Peyer's patch (tissue), 4 donors: Measurements from ENCODE around the gene NUP98. TPM values are rescaled to one million over a fixed set of nuclear protein-coding genes. Genes with fewer than 3 reads are reported as not detected.

Experiments used
- DNase-seq, 3 donors: peaks; one replicate each; pipeline ENCODE4 v3.0.0-alpha.2; 2017 to 2019
- H3K27ac ChIP-seq, 4 donors: fragments of 200-600 bp; sonication (generic); one replicate each; pipeline ENCODE4 v1.5.1; 2016 to 2019
- H3K27me3 ChIP-seq, 2 donors: fragments of 200-600 bp; sonication (generic); one replicate each; pipeline ENCODE4 v1.5.1; 2019
- H3K36me3 ChIP-seq, 3 donors: fragments of 200-600 bp; sonication (generic); one replicate each; pipeline ENCODE4 v1.5.1; 2016 to 2019
- H3K4me1 ChIP-seq, 4 donors: fragments of 200-600 bp; sonication (generic); one replicate each; pipeline ENCODE4 v1.5.1; 2016 to 2019
- H3K4me3 ChIP-seq, 4 donors: fragments of 200-600 bp; sonication (generic); 1 replicate in 3 of 4; 2 replicates in 1 of 4; pipeline ENCODE4 v1.5.1; 2016 to 2019; ENCODE audit warnings: mild to moderate bottlenecking in 1 of 4
- H3K9me3 ChIP-seq, 4 donors: fragments of 200-600 bp; sonication (generic); one replicate each; pipeline ENCODE4 v1.5.1; 2016 to 2019; ENCODE audit warnings: mild to moderate bottlenecking in 1 of 4
- CTCF ChIP-seq, 6 experiments: fragments of 450-650 bp in 4 of 6; fragments of 200-600 bp in 2 of 6; sonication (generic) in 1 of 6; IDR thresholded peaks; one replicate each; pipeline ENCODE4 v1.5.1; 2017 to 2019; ENCODE audit warnings: antibody characterized with exemption in 6 of 6, mild to moderate bottlenecking in 3 of 6, moderate library complexity in 1 of 6
- POLR2A ChIP-seq, 2 donors: fragments of 450-650 bp; IDR thresholded peaks; one replicate each; pipeline ENCODE4 v1.5.1; 2017; ENCODE audit warnings: antibody characterized with exemption in 2 of 2, mild to moderate bottlenecking in 2 of 2, moderate library complexity in 2 of 2
- total RNA-seq, 4 donors: library from RNA; depleted of rRNA; stranded (reverse); fragments of >200 nt; gene quantifications; one replicate each; pipeline ENCODE4 v1.1.0, GENCODE V29; 2016

Gene NUP98
- total RNA-seq, 4 donors from 2014 or later: 67.7 to 113 (median 86.8) TPM

- Histone ChIP-seq H3K27ac (no peak overlapping the region), H3K27me3 (no peaks in the 10 kb centered on the region), H3K4me1 (no peaks in the 10 kb centered on the region), H3K4me3 (no peak overlapping the region), H3K9me3 (no peaks in the 10 kb centered on the region), H3K36me3 (peaks cover 0 to 95% (median 0%) of the 10 kb centered on the region in 3 donors)
- TF ChIP-seq POLR2A (IDR thresholded peaks at IDR 0.05): no peak
- TF ChIP-seq CTCF (IDR thresholded peaks at IDR 0.05): no peak
- no peak for DNase-seq
These were observed 112.6 kb downstream of the NUP98 start for GRCh38 chr11:3684819-3685172.

GRCh38 chr11:3684129-3684818, 113.1 kb downstream of the NUP98 start:
- Histone ChIP-seq H3K36me3 (peaks cover 0 to 95% (median 4%) of the 10 kb centered on the region in 3 donors), H3K27me3 (no peaks in the 10 kb centered on the region), H3K9me3 (no peaks in the 10 kb centered on the region), H3K4me3 (no peak overlapping the region), H3K27ac (no peak overlapping the region), H3K4me1 (no peaks in the 10 kb centered on the region)
- DNase-seq: no peak
- no peak for TF ChIP-seq CTCF (IDR thresholded peaks at IDR 0.05)
- no peak for TF ChIP-seq POLR2A (IDR thresholded peaks at IDR 0.05)

- no peaks in the 10 kb centered on the region for H3K27me3 ChIP-seq
These were observed 114.3 kb downstream of the NUP98 start for GRCh38 chr11:3683039-3683438.

GRCh38 chr11:3679077-3679476, 118.3 kb downstream of the NUP98 start:
- no peak for DNase-seq
- TF ChIP-seq POLR2A (IDR thresholded peaks at IDR 0.05): no peak
- TF ChIP-seq CTCF (IDR thresholded peaks at IDR 0.05): no peak
- H3K4me1 ChIP-seq: no peaks in the 10 kb centered on the region
- H3K27ac ChIP-seq: no peak overlapping the region
- H3K4me3 ChIP-seq: no peak overlapping the region
- H3K9me3 ChIP-seq: no peaks in the 10 kb centered on the region
- no peaks in the 10 kb centered on the region for H3K27me3 ChIP-seq
- peaks cover 0 to 95% (median 4%) of the 10 kb centered on the region in 3 donors for H3K36me3 ChIP-seq

More at GRCh38 chr11:3683039-3683438, 114.3 kb downstream of the NUP98 start:
- no peak overlapping the region for H3K27ac ChIP-seq
- H3K36me3 ChIP-seq: peaks cover 0 to 95% (median 4%) of the 10 kb centered on the region in 3 donors
- H3K4me3 ChIP-seq: no peak overlapping the region
- H3K4me1 ChIP-seq: no peaks in the 10 kb centered on the region
- TF ChIP-seq POLR2A (IDR thresholded peaks at IDR 0.05): no peak
- no peak for TF ChIP-seq CTCF (IDR thresholded peaks at IDR 0.05)
- no peaks in the 10 kb centered on the region for H3K9me3 ChIP-seq
- DNase-seq: no peak

GRCh38 chr11:3675971-3676370, 121.4 kb downstream of the NUP98 start:
- no peak for DNase-seq
- H3K36me3 ChIP-seq: peaks cover 0 to 89% (median 4%) of the 10 kb centered on the region in 3 donors
- H3K27me3 ChIP-seq: no peaks in the 10 kb centered on the region
- H3K4me3 ChIP-seq: no peak overlapping the region
- H3K27ac ChIP-seq: no peak overlapping the region
- no peaks in the 10 kb centered on the region for H3K9me3 ChIP-seq
- no peak for TF ChIP-seq CTCF (IDR thresholded peaks at IDR 0.05)
- no peak for TF ChIP-seq POLR2A (IDR thresholded peaks at IDR 0.05)
- H3K4me1 ChIP-seq: no peaks in the 10 kb centered on the region
